ENCODE results near the gene MAML3.

The MAML3 gene

DNA sequence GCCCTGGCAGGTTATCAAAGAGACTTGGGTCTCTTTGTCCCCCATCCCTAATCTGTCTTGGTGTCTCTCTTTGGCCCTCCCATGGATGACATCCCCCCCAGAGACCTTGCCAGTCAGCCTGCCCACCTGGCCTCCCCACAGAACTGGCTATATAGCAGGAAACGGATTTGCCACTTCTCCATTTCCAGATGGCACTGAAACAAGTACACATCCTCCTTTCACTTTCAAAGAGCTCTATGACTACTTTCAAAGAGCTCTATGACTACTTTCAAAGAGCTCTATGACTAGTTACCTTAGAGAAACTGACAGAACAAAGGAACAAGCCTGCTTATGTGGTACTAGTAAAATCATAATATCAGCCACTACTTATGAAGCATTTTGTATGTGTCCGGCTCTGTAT, 175.3 kb downstream of the MAML3 start:
- no peak overlapping the region for H3K4me3 ChIP-seq (ENCODE audit: low read depth, low read length)
- CTCF ChIA-PET, result interaction anchor here (0.7 kb wide), 1 partner anchor 20 kb away, joined by 3 read pairs; no protein-coding TSS in a partner anchor
- POLR2A ChIA-PET, result no interaction called here
- no peak for DNase-seq (ENCODE audit: low read depth, low spot score)
- TF ChIP-seq, protein P1, sequence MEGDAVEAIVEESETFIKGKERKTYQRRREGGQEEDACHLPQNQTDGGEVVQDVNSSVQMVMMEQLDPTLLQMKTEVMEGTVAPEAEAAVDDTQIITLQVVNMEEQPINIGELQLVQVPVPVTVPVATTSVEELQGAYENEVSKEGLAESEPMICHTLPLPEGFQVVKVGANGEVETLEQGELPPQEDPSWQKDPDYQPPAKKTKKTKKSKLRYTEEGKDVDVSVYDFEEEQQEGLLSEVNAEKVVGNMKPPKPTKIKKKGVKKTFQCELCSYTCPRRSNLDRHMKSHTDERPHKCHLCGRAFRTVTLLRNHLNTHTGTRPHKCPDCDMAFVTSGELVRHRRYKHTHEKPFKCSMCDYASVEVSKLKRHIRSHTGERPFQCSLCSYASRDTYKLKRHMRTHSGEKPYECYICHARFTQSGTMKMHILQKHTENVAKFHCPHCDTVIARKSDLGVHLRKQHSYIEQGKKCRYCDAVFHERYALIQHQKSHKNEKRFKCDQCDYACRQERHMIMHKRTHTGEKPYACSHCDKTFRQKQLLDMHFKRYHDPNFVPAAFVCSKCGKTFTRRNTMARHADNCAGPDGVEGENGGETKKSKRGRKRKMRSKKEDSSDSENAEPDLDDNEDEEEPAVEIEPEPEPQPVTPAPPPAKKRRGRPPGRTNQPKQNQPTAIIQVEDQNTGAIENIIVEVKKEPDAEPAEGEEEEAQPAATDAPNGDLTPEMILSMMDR (IDR thresholded peaks at IDR 0.05; ENCODE audit: insufficient read depth, low read length, missing control alignments), result no peak

DNA sequence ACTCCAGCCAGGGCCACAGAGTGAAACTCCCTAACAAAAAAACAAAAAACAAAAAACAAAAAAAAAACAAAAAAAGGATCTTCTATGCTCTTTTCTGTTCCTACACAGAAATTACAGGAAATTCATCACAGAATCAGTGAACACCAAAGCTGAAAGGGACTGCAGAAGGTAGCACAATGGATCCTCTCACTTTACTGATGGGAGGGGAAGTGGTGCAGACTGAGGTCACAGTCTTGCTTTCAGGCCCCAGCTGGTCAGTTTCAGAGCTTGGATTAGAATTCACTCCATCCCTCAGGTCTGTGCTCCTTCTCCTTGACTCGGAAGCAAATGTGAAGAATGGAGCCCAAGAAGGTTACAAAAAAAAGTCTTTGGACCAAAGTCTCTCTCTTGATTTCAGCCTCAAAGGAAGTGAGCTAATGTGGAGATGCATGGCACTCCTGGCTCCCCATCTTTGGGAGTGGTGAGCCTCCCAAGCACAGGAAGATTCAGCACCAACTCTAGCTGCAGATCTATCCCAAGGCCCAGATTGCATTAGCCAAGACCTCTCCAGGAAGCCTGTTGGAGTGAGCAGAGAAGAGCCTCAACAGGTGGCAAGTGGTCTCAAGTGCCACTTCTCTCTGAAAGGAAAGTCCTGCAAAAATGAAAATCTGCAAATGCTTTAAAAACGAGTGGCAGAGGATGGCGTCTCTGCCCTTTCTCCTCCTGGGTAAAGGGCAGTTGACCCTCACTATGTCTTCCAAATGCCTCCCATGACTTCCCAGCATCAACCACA, 176.0 kb downstream of the MAML3 start:
- no peak overlapping the region for H3K4me3 ChIP-seq (ENCODE audit: low read depth, low read length)
- POLR2A ChIA-PET, result no interaction called here
- CTCF ChIA-PET, result no interaction called here
- TF ChIP-seq, protein P1 (IDR thresholded peaks at IDR 0.05; ENCODE audit: insufficient read depth, low read length, missing control alignments), result no peak
- no peak for DNase-seq (ENCODE audit: low read depth, low spot score)

DNA sequence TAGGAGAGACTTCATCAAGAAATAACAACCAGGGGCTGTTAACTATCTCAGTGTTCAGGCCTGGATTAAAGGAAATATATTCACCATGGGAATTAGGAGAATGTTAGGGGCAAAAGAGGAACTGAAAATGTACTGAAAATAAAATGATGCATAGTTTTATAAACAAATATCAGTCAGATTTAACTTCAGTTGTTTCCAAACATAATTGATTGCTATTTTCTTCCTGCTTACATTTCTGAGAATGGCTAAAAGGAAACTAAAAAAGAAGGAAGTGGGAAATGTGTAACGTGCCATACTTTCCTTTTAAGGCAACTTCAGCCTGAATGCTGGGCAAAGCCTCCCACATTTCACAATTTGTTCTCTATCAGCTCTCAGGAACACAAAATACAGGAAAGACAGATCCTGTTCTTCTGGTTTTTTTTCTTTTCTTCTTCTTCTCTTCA, 178.1 kb downstream of the MAML3 start:
- CTCF ChIA-PET, result no interaction called here
- no peak overlapping the region for H3K4me3 ChIP-seq (ENCODE audit: low read depth, low read length)
- POLR2A ChIA-PET, result no interaction called here
- TF ChIP-seq, protein P1 (IDR thresholded peaks at IDR 0.05; ENCODE audit: insufficient read depth, low read length, missing control alignments), result no peak
- DNase-seq (ENCODE audit: low read depth, low spot score), result no peak

DNA sequence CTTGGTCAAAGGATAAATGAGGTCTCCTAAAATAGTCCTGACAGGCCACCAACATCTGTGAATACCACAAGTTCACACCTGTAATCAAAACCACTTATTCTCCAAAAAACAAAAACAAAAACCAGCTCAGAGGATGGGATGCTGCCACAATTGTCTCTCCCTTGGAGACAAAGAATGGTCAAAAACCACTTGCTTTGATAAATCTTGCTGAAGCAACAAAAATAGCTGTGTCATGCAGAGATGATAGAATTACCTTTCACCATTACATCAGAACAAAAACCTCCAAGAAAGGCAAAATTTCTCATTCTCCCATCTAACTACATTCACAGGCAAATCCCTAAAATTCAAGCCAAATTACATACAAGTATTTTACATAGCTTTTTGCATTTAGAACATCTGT, 180.4 kb downstream of the MAML3 start:
- CTCF ChIA-PET, result interaction anchor here (1.3 kb wide), 1 partner anchor 11 kb away, joined by 3 read pairs; no protein-coding TSS in a partner anchor

GRCh38 chr4:139973015-139973414, 181.0 kb downstream of the MAML3 start:
- no peak overlapping the region for H3K4me3 ChIP-seq (ENCODE audit: low read depth, low read length)
- TF ChIP-seq, protein P1 (IDR thresholded peaks at IDR 0.05; ENCODE audit: insufficient read depth, low read length, missing control alignments), result no peak
- ChIA-PET CTCF (interaction anchor here (1.3 kb wide), 1 partner anchor 11 kb away, joined by 3 read pairs; no protein-coding TSS in a partner anchor), POLR2A (interaction anchor here (1.0 kb wide), 1 partner anchor 16 kb away, joined by 3 read pairs; no protein-coding TSS in a partner anchor)
- DNase-seq (ENCODE audit: low read depth, low spot score), result no peak

More for the DNA sequence above, 180.4 kb downstream of the MAML3 start:
- DNase-seq (ENCODE audit: low read depth, low spot score), result no peak
- TF ChIP-seq, protein P1 (IDR thresholded peaks at IDR 0.05; ENCODE audit: insufficient read depth, low read length, missing control alignments), result no peak
- no peak overlapping the region for H3K4me3 ChIP-seq (ENCODE audit: low read depth, low read length)
- POLR2A ChIA-PET, result interaction anchor here (1.0 kb wide), 1 partner anchor 16 kb away, joined by 3 read pairs; no protein-coding TSS in a partner anchor

DNA sequence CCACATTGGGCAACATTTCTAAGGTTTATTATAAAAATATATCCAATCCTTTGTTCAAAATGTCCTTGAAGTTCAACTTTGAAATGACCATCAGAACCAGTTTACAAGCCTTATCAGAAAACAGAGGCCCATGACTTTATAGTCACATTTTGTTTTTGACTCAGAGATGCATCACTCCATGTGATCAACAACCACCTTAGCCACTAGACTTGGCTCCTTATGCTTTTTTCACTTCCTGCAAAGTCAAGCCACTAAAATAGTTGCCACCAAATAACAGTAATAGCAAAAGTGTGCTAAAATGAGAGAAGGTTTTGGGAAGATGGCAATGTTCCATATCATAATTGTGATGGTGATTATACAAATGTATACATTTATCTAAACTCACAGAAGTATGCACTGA, 181.7 kb downstream of the MAML3 start:
- POLR2A ChIA-PET, result no interaction called here
- TF ChIP-seq, protein P1 (IDR thresholded peaks at IDR 0.05; ENCODE audit: insufficient read depth, low read length, missing control alignments), result no peak
- DNase-seq (ENCODE audit: low read depth, low spot score), result no peak
- CTCF ChIA-PET, result no interaction called here
- H3K4me3 ChIP-seq (ENCODE audit: low read depth, low read length), result no peak overlapping the region

All from AG04449 (cell line).